Measurements from ENCODE around the gene P2RY8.
"Not testable (repeated sequence)": the region's sequence is repeated elsewhere in the genome, so short reads cannot be mapped to it uniquely, and the experiment has no call there.

Gene P2RY8

DNA sequence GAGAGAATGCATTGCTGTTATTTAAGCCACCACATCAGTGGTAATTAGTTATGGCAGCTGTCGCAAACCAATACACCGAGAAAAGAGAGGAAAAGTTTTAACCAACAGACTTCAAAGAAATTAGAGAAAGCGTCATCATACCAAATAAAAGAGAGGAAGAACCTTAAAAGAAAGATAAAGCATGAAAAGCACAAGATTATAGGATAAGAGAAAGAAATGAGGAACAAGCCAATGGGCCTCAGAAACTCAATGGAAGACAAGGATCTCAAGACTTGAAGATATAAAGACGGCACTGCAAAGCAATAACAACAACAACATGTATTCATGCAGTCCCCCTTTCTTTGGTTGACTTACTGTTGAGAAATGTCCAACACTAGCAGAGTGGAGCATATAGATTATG lies 61.5 kb downstream of the P2RY8 start:
- H3K27me3 ChIP-seq (ENCODE audit: control insufficient read depth, low read length) = no peaks in the 10 kb centered on the region
- no peaks in the 10 kb centered on the region for H3K9me2 ChIP-seq (replicated peaks; ENCODE audit: control insufficient read depth, low read length)
- no peak overlapping the region for H3K4me3 ChIP-seq (ENCODE audit: low read length)
- no peak for TF ChIP-seq EZH2phosphoT487 (IDR thresholded peaks at IDR 0.05; ENCODE audit: borderline replicate concordance, low read length)
- TF ChIP-seq, protein P1, sequence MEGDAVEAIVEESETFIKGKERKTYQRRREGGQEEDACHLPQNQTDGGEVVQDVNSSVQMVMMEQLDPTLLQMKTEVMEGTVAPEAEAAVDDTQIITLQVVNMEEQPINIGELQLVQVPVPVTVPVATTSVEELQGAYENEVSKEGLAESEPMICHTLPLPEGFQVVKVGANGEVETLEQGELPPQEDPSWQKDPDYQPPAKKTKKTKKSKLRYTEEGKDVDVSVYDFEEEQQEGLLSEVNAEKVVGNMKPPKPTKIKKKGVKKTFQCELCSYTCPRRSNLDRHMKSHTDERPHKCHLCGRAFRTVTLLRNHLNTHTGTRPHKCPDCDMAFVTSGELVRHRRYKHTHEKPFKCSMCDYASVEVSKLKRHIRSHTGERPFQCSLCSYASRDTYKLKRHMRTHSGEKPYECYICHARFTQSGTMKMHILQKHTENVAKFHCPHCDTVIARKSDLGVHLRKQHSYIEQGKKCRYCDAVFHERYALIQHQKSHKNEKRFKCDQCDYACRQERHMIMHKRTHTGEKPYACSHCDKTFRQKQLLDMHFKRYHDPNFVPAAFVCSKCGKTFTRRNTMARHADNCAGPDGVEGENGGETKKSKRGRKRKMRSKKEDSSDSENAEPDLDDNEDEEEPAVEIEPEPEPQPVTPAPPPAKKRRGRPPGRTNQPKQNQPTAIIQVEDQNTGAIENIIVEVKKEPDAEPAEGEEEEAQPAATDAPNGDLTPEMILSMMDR (IDR thresholded peaks at IDR 0.05; ENCODE audit: low read depth, low read length, poor library complexity, severe bottlenecking) = no peak
- H3K9me3 ChIP-seq (ENCODE audit: control insufficient read depth, insufficient read depth, low read length) = no peaks in the 10 kb centered on the region
- peaks cover 86% of the 10 kb centered on the region for H3K36me3 ChIP-seq (ENCODE audit: control insufficient read depth, low read length)
- H3K4me2 ChIP-seq (ENCODE audit: low read length) = no peak overlapping the region
- H3F3A ChIP-seq (ENCODE audit: control insufficient read depth, insufficient read depth) = peaks cover 31% of the 10 kb centered on the region
- H4K20me1 ChIP-seq (ENCODE audit: control insufficient read depth, insufficient read depth, low read depth, low read length) = no peaks in the 10 kb centered on the region
- peaks cover 84% of the 10 kb centered on the region for H3K4me1 ChIP-seq (ENCODE audit: control insufficient read depth, low read length)
- peaks cover 92% of the 10 kb centered on the region for H3K79me2 ChIP-seq (ENCODE audit: control insufficient read depth, low read length)
- H3K27ac ChIP-seq (ENCODE audit: low read depth, low read length) = no peak overlapping the region

DNA sequence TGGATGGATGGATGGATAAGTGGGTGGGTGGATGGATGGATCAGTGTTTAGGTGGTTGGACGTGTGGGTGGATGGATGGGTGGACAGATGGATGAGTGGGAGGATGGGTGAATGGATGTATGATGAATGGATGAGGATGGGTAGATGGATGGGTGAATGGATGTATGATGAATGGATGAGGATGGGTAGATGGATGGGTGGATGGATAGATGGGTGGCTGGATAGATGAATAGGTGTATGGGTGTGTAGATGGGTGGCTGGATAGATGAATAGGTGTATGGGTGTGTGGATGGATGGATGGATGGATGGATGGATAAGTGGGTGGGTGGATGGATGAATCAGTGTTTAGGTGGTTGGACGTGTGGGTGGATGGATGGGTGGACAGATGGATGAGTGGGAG lies 62.4 kb downstream of the P2RY8 start:
- Histone ChIP-seq H3K36me3 (ENCODE audit: control insufficient read depth, low read length) (peaks cover 86% of the 10 kb centered on the region), H3F3A (ENCODE audit: control insufficient read depth, insufficient read depth) (peaks cover 31% of the 10 kb centered on the region), H3K79me2 (ENCODE audit: control insufficient read depth, low read length) (peaks cover 92% of the 10 kb centered on the region), H3K4me1 (ENCODE audit: control insufficient read depth, low read length) (peaks cover 84% of the 10 kb centered on the region)
- not testable (repeated sequence) for H3K9me3 ChIP-seq (ENCODE audit: control insufficient read depth, insufficient read depth, low read length); H3K27ac ChIP-seq (ENCODE audit: low read depth, low read length); H4K20me1 ChIP-seq (ENCODE audit: control insufficient read depth, insufficient read depth, low read depth, low read length); H3K4me3 ChIP-seq (ENCODE audit: low read length); H3K27me3 ChIP-seq (ENCODE audit: control insufficient read depth, low read length); H3K9me2 ChIP-seq (replicated peaks; ENCODE audit: control insufficient read depth, low read length); H3K4me2 ChIP-seq (ENCODE audit: low read length)

DNA sequence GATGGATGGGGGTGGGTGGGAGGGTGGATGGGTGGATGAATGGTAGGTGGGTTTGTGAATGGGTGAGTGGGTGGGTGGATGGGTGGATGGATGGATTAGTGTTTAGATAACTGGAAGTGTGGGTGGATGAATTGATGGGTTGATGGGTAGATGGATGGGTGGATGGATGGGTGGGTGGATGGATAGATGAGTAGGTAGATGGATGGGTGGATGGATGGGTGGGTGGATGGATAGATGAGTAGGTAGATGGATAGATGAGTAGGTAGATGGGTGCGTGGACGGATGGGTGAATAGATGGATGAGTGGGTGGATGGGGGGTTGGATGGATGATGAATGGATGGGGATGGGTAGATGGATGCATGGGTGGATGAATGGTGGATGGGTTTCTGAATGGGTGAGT lies 64.0 kb downstream of the P2RY8 start:
- Histone ChIP-seq H3K4me1 (ENCODE audit: control insufficient read depth, low read length) (peaks cover 82% of the 10 kb centered on the region), H3F3A (ENCODE audit: control insufficient read depth, insufficient read depth) (peaks cover 38% of the 10 kb centered on the region), H3K27me3 (ENCODE audit: control insufficient read depth, low read length) (no peaks in the 10 kb centered on the region), H3K9me2 (replicated peaks; ENCODE audit: control insufficient read depth, low read length) (no peaks in the 10 kb centered on the region), H4K20me1 (ENCODE audit: control insufficient read depth, insufficient read depth, low read depth, low read length) (no peaks in the 10 kb centered on the region), H3K9me3 (ENCODE audit: control insufficient read depth, insufficient read depth, low read length) (no peaks in the 10 kb centered on the region), H3K27ac (ENCODE audit: low read depth, low read length) (no peak overlapping the region), H3K4me3 (ENCODE audit: low read length) (no peak overlapping the region), H3K79me2 (ENCODE audit: control insufficient read depth, low read length) (peaks cover 85% of the 10 kb centered on the region), H3K36me3 (ENCODE audit: control insufficient read depth, low read length) (peaks cover 82% of the 10 kb centered on the region), H3K4me2 (ENCODE audit: low read length) (peak overlapping the region; percentile 31; the same call in 1 of the 2 replicates)
- no peak for TF ChIP-seq EZH2phosphoT487 (IDR thresholded peaks at IDR 0.05; ENCODE audit: borderline replicate concordance, low read length)
- TF ChIP-seq, protein P1 (IDR thresholded peaks at IDR 0.05; ENCODE audit: low read depth, low read length, poor library complexity, severe bottlenecking) = no peak

DNA sequence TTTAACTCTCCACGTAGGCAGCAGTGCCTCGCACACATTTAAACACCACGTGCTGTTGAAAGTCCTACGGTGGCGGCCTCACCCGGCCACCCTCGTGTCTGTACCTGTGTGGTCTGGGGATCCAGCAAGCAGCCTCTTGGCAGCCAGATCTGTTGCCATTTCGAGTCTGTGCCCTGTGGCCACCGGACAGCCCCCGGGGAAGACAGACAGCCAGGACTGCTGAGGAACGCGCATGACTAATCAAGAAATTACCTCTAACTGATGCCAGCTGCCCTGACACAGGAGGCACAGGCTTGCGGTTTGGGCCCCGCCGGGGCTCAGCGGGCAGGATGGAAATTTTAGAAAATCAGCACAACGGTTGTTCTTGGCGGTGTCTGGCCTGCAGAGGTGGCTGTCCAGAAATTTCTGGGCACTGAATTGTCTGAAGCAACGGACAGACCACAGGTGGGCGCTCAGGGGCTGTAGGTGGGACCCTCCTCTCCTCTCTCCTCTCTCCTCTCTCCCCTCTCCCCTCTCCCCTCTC lies 68.7 kb downstream of the P2RY8 start:
- H3K9me2 ChIP-seq (replicated peaks; ENCODE audit: control insufficient read depth, low read length) = no peaks in the 10 kb centered on the region
- H3K36me3 ChIP-seq (ENCODE audit: control insufficient read depth, low read length) = peaks cover 83% of the 10 kb centered on the region

More for the DNA sequence above, 68.7 kb downstream of the P2RY8 start:
- TF ChIP-seq, protein P1 (IDR thresholded peaks at IDR 0.05; ENCODE audit: low read depth, low read length, poor library complexity, severe bottlenecking) = peak; percentile 38
- no peak for TF ChIP-seq EZH2phosphoT487 (IDR thresholded peaks at IDR 0.05; ENCODE audit: borderline replicate concordance, low read length)
- H3K79me2 ChIP-seq (ENCODE audit: control insufficient read depth, low read length) = peaks cover 81% of the 10 kb centered on the region
- H3K4me2 ChIP-seq (ENCODE audit: low read length) = peak overlapping the region; percentile 45
- H3K9me3 ChIP-seq (ENCODE audit: control insufficient read depth, insufficient read depth, low read length) = no peaks in the 10 kb centered on the region
- peaks cover 21% of the 10 kb centered on the region for H4K20me1 ChIP-seq (ENCODE audit: control insufficient read depth, insufficient read depth, low read depth, low read length)
- peaks cover 51% of the 10 kb centered on the region for H3F3A ChIP-seq (ENCODE audit: control insufficient read depth, insufficient read depth)
- peaks cover 94% of the 10 kb centered on the region for H3K4me1 ChIP-seq (ENCODE audit: control insufficient read depth, low read length)
- H3K27me3 ChIP-seq (ENCODE audit: control insufficient read depth, low read length) = no peaks in the 10 kb centered on the region
- peak overlapping the region; percentile 50 for H3K4me3 ChIP-seq (ENCODE audit: low read length)
- peak overlapping the region; percentile 94 for H3K27ac ChIP-seq (ENCODE audit: low read depth, low read length)

All from DOHH2 (cell line).